IMR-90 (cell line): ENCODE data around the gene RRP9. TPM values are rescaled to one million over a fixed set of nuclear protein-coding genes. Genes with fewer than 3 reads are reported as not detected.

Experiments
- ATAC-seq: fragments of 200-7000 bp; cut with Tn5 transposase; 2 replicates; pipeline ENCODE4 v1.9.1; 2020; ENCODE audit warnings: low read depth, mild to moderate bottlenecking, moderate library complexity
- BruUV-seq: library from RNA; stranded (reverse); fragments of 400-500 nt; replicated peaks from 2 replicates; lab custom pipeline; 2021; lab: Mats Ljungman, UMichigan
- CTCF ChIA-PET: fragments of 300-600 bp; formaldehyde crosslinking; extraction: SDS; loops from one replicate; lab custom pipeline; 2021; ENCODE audit warnings: antibody characterized with exemption; lab: Yijun Ruan, JAX
- POLR2A ChIA-PET: fragments of 300-600 bp; sonication (Branson Sonifier 250); formaldehyde crosslinking; loops from one replicate; lab custom pipeline; 2022; ENCODE audit warnings: antibody characterized with exemption; ENCODE audit not compliant: unreplicated experiment; lab: Charles Lee
- DNase-seq: peaks from one replicate; pipeline ENCODE4 v3.0.0; 2013
- H2AFZ ChIP-seq: replicated peaks from 2 replicates; pipeline ENCODE3; 2013; ENCODE audit warnings: low read length, mild to moderate bottlenecking; ENCODE audit not compliant: poor library complexity
- H2AK5ac ChIP-seq: 2 replicates; pipeline ENCODE4 v1.6.1; 2013; ENCODE audit warnings: low read depth, low read length, inconsistent platforms
- H2AK9ac ChIP-seq: replicated peaks from 2 replicates; pipeline ENCODE3; 2013; ENCODE audit warnings: mild to moderate bottlenecking, low read depth, low read length, moderate library complexity; ENCODE audit not compliant: poor library complexity
- H2BK120ac ChIP-seq: 2 replicates; pipeline ENCODE4 v1.6.1; 2013; ENCODE audit warnings: low read depth, low read length, inconsistent platforms
- H2BK15ac ChIP-seq: 3 replicates; pipeline ENCODE4 v1.6.1; 2013; ENCODE audit warnings: low read depth, low read length, inconsistent platforms
- H2BK20ac ChIP-seq: 2 replicates; pipeline ENCODE4 v1.6.1; 2013; ENCODE audit warnings: low read depth, mild to moderate bottlenecking, inconsistent platforms, low read length, moderate library complexity
- H2BK5ac ChIP-seq: 2 replicates; pipeline ENCODE4 v1.6.1; 2013; ENCODE audit warnings: mild to moderate bottlenecking, low read depth, low read length, inconsistent platforms; ENCODE audit not compliant: poor library complexity, severe bottlenecking
- H3K14ac ChIP-seq: replicated peaks from 2 replicates; pipeline ENCODE4 v1.6.1; 2013; ENCODE audit warnings: low read depth, low read length, inconsistent platforms
- H3K18ac ChIP-seq: 2 replicates; pipeline ENCODE4 v1.6.1; 2013; ENCODE audit warnings: low read depth, low read length, control low read depth
- H3K23ac ChIP-seq: 2 replicates; pipeline ENCODE4 v1.6.1; 2013; ENCODE audit warnings: low read depth, low read length, inconsistent platforms
- H3K27ac ChIP-seq: 2 replicates; pipeline ENCODE4 v1.5.1; 2013; ENCODE audit warnings: mild to moderate bottlenecking, control low read depth, low read length; ENCODE audit not compliant: insufficient read depth
- H3K27me3 ChIP-seq: 2 replicates; pipeline ENCODE4 v1.6.1; 2013; ENCODE audit warnings: low read length; ENCODE audit not compliant: control insufficient read depth, insufficient read depth
- H3K36me3 ChIP-seq: 2 replicates; pipeline ENCODE4 v1.6.1; 2013; ENCODE audit warnings: low read length, mixed read lengths; ENCODE audit not compliant: control insufficient read depth, insufficient read depth
- H3K4ac ChIP-seq: 2 replicates; pipeline ENCODE4 v1.6.1; 2013; ENCODE audit warnings: low read depth, low read length, inconsistent platforms
- H3K4me1 ChIP-seq: 2 replicates; pipeline ENCODE4 v1.6.1; 2013; ENCODE audit warnings: low read length, mixed read lengths; ENCODE audit not compliant: control insufficient read depth, insufficient read depth
- H3K4me2 ChIP-seq: 2 replicates; pipeline ENCODE4 v1.6.1; 2013; ENCODE audit warnings: low read depth, mild to moderate bottlenecking, control low read depth, low read length, moderate library complexity
- H3K4me3 ChIP-seq: 2 replicates; pipeline ENCODE4 v1.5.1; 2013; ENCODE audit warnings: low read depth, mild to moderate bottlenecking, control low read depth, low read length, moderate library complexity; ENCODE audit not compliant: insufficient read depth
- H3K56ac ChIP-seq: 2 replicates; pipeline ENCODE4 v1.6.1; 2013; ENCODE audit warnings: low read length, inconsistent platforms; ENCODE audit not compliant: insufficient read depth; ENCODE audit errors: extremely low read depth
- H3K79me1 ChIP-seq, 2 experiments: 2 replicates each; pipeline ENCODE4 v1.6.1; 2013; ENCODE audit warnings: low read length in 2 of 2, inconsistent platforms in 1 of 2, low read depth in 1 of 2
- H3K9ac ChIP-seq: 2 replicates; pipeline ENCODE4 v1.6.1; 2013; ENCODE audit warnings: low read depth, low read length, control low read depth
- H3K9me1 ChIP-seq: 2 replicates; pipeline ENCODE4 v1.6.1; 2013; ENCODE audit warnings: low read length, inconsistent platforms; ENCODE audit not compliant: insufficient read depth
- H3K9me3 ChIP-seq: 2 replicates; pipeline ENCODE4 v1.6.1; 2013; ENCODE audit warnings: low read length; ENCODE audit not compliant: control insufficient read depth, insufficient read depth
- H4K20me1 ChIP-seq: 2 replicates; pipeline ENCODE4 v1.6.1; 2013; ENCODE audit warnings: low read length, inconsistent platforms; ENCODE audit not compliant: insufficient read depth
- H4K5ac ChIP-seq: 2 replicates; pipeline ENCODE4 v1.6.1; 2013; ENCODE audit warnings: mild to moderate bottlenecking, low read depth, low read length, control low read depth
- H4K8ac ChIP-seq, 2 experiments: 2 replicates each; pipeline ENCODE4 v1.6.1; 2013; ENCODE audit warnings: low read depth in 2 of 2, low read length in 2 of 2, control low read depth in 1 of 2, inconsistent platforms in 1 of 2
- H4K91ac ChIP-seq: 2 replicates; pipeline ENCODE4 v1.6.1; 2013; ENCODE audit warnings: low read depth, low read length, inconsistent platforms; ENCODE audit not compliant: insufficient read depth
- BHLHE40 ChIP-seq: fragments of 150-350 bp; IDR thresholded peaks from 2 replicates; pipeline ENCODE4 v1.6.1; 2016; ENCODE audit warnings: mild to moderate bottlenecking, low read depth, low read length
- CHD1 ChIP-seq: IDR thresholded peaks from 2 replicates; pipeline ENCODE4 v1.6.1; 2012; ENCODE audit warnings: low read depth, low read length, improper control_type of control experiment
- MAFK ChIP-seq: IDR thresholded peaks from 2 replicates; pipeline ENCODE4 v1.6.1; 2012; ENCODE audit warnings: low read depth, low read length, improper control_type of control experiment
- MAZ ChIP-seq: IDR thresholded peaks from 2 replicates; pipeline ENCODE4 v1.6.1; 2012; ENCODE audit warnings: low read depth, mild to moderate bottlenecking, low read length, improper control_type of control experiment, moderate library complexity, borderline replicate concordance
- POLR2A ChIP-seq: IDR thresholded peaks from 2 replicates; pipeline ENCODE4 v1.6.1; 2012; ENCODE audit warnings: mild to moderate bottlenecking, low read depth, low read length
- RAD21 ChIP-seq: IDR thresholded peaks from 2 replicates; pipeline ENCODE4 v1.6.1; 2012; ENCODE audit warnings: low read length, improper control_type of control experiment
- RCOR1 ChIP-seq: IDR thresholded peaks from 2 replicates; pipeline ENCODE4 v1.6.1; 2012; ENCODE audit warnings: mild to moderate bottlenecking, low read length, improper control_type of control experiment; ENCODE audit not compliant: insufficient replicate concordance
- RFX5 ChIP-seq: IDR thresholded peaks from 2 replicates; pipeline ENCODE4 v1.8.0; 2012; ENCODE audit warnings: low read depth, mild to moderate bottlenecking, low read length, moderate library complexity
- USF2 ChIP-seq: fragments of 150-350 bp; IDR thresholded peaks from 2 replicates; pipeline ENCODE4 v1.6.1; 2017; ENCODE audit warnings: mild to moderate bottlenecking, antibody characterized with exemption, low read length, low read depth
- WGBS, 2 experiments: methylation state at CpG; one replicate each; pipeline versions ENCODE4 v1.1.5 to v1.1.7; 2013; ENCODE audit warnings: missing lambda C conversion rate in 2 of 2; ENCODE audit not compliant: insufficient read length in 1 of 2; ENCODE audit errors: extremely low coverage in 2 of 2; 5-methylcytosine and 5-hydroxymethylcytosine counted together
- dilution Hi-C: fragments of 300-500 bp; cut with HindIII; formaldehyde crosslinking; loops from one replicate; pipeline ENCODE4 v1.14.3; 2018; ENCODE audit warnings: low sequenced_read_pairs; ENCODE audit not compliant: unreplicated experiment
- in situ Hi-C: fragments of 300-500 bp; cut with MboI; formaldehyde crosslinking; loops from 3 replicates; pipeline ENCODE4 v1.14.3; 2019; ENCODE audit warnings: low sequenced_read_pairs, inconsistent platforms, mixed read lengths
- intact Hi-C: fragments of 100-400 bp; cut with micrococcal nuclease; formaldehyde crosslinking; loops from 2 replicates; pipeline ENCODE4 v1.10.0; 2022
- polyA plus RNA-seq, 3 experiments: library from polyadenylated mRNA; depleted of rRNA; stranded (reverse); fragments of >200 nt; gene quantifications; 2 replicates each; pipeline ENCODE4 v1.2.3, GENCODE V29; 2012; ENCODE audit warnings: low replicate concordance in 1 of 3
- total RNA-seq: library from RNA; depleted of rRNA; stranded (reverse); fragments of >200 nt; gene quantifications from 2 replicates; pipeline ENCODE4 v1.2.3, GENCODE V29; 2012

The RRP9 gene
- total and polyA plus RNA-seq, 2 of the 4 experiments (the other 2 are of a cell fraction) = 30.9 to 39.8 TPM

- Histone ChIP-seq H2BK120ac (no peak overlapping the region), H3K9me1 (no peaks in the 10 kb centered on the region), H3K36me3 (peaks cover 59% of the 10 kb centered on the region), H3K56ac (no peak overlapping the region), H3K14ac (no peak overlapping the region), H3K27ac (no peak overlapping the region), H3K9me3 (no peaks in the 10 kb centered on the region), H3K18ac (no peak overlapping the region), H2BK20ac (no peak overlapping the region), H2AFZ (no peak overlapping the region), H2BK5ac (no peak overlapping the region), H4K5ac (no peak overlapping the region), H4K8ac (no peak overlapping the region), H3K4ac (no peak overlapping the region), H2AK9ac (no peak overlapping the region), H3K4me2 (no peak overlapping the region), H3K4me1 (no peaks in the 10 kb centered on the region), H3K79me1 (peaks cover 4 to 9% of the 10 kb centered on the region in 2 experiments; a peak in 2 of 4 replicates), H3K23ac (no peak overlapping the region), H3K9ac (no peak overlapping the region), H4K20me1 (no peaks in the 10 kb centered on the region; the same call in 1 of the 2 replicates), H3K27me3 (no peaks in the 10 kb centered on the region), H2AK5ac (no peak overlapping the region), H4K91ac (no peak overlapping the region), H3K4me3 (no peak overlapping the region), H2BK15ac (no peak overlapping the region)
- POLR2A ChIA-PET = no interaction called here
- BruUV-seq = no TSS peak
- CTCF ChIA-PET = no interaction called here
- ATAC-seq = no peak
- no peak for TF ChIP-seq RCOR1
- TF ChIP-seq RAD21 = no peak
- TF ChIP-seq CHD1 = no peak
- TF ChIP-seq RFX5 = no peak
- no peak for TF ChIP-seq BHLHE40
- no peak for TF ChIP-seq MAFK
- no peak for TF ChIP-seq USF2
- no peak for TF ChIP-seq MAZ
- no peak for TF ChIP-seq POLR2A
- dilution Hi-C loops = no loop called here
- in situ Hi-C loops = loop anchor here (25.0 kb wide), 1 partner anchor 547 kb away; the partner anchor contains the start of genes MANF and RBM15B
- DNase-seq = no peak
- no CpG with 5 or more reads among the region's 11 CpGs for WGBS, 2 experiments
- intact Hi-C loops = no loop called here
These were observed 7.4 kb downstream of the RRP9 start for GRCh38 chr3:51934139-51934850.
